SJCRH30 (cell line): ENCODE results near the gene CD300H. TPM values are rescaled to one million over a fixed set of nuclear protein-coding genes. Genes with fewer than 3 reads are reported as not detected.
"Not testable (repeated sequence)": the region's sequence is repeated elsewhere in the genome, so short reads cannot be mapped to it uniquely, and the experiment has no call there.

ENCODE experiments used
- DNase-seq, 2 experiments: peaks; one replicate each; pipeline ENCODE4 v3.0.0-alpha.2; 2015 to 2020
- H3K27ac ChIP-seq: fragments of 250-450 bp; sonication (Bioruptor Pico); 2 replicates; pipeline ENCODE4 v1.5.1; 2020; ENCODE audit warnings: mild to moderate bottlenecking, moderate library complexity
- H3K27me3 ChIP-seq: fragments of 250-450 bp; sonication (Bioruptor Pico); 2 replicates; pipeline ENCODE4 v1.5.1; 2020; ENCODE audit warnings: mild to moderate bottlenecking, moderate library complexity
- H3K36me3 ChIP-seq: fragments of 250-450 bp; sonication (Bioruptor Pico); 2 replicates; pipeline ENCODE4 v1.5.1; 2020; ENCODE audit warnings: mild to moderate bottlenecking, moderate library complexity
- H3K4me1 ChIP-seq: fragments of 250-450 bp; sonication (Bioruptor Pico); 2 replicates; pipeline ENCODE4 v1.5.1; 2020; ENCODE audit warnings: mild to moderate bottlenecking, moderate library complexity
- H3K4me3 ChIP-seq: fragments of 250-450 bp; sonication (Bioruptor Pico); 2 replicates; pipeline ENCODE4 v1.5.1; 2020; ENCODE audit warnings: mild to moderate bottlenecking, moderate library complexity
- H3K9me3 ChIP-seq: fragments of 250-450 bp; sonication (Bioruptor Pico); replicated peaks from 2 replicates; pipeline ENCODE4 v1.5.1; 2020; ENCODE audit warnings: mild to moderate bottlenecking, moderate library complexity
- total RNA-seq: library from RNA; depleted of rRNA; stranded (reverse); fragments of >200 nt; shearing (Covaris generic); gene quantifications from 2 replicates; pipeline ENCODE4 v1.2.3, GENCODE V29; 2014; rRNA removed

The CD300H gene
- total RNA-seq, 1 experiment from 2014 or later = not detected

- no peak for DNase-seq
- Histone ChIP-seq H3K27ac (no peak overlapping the region), H3K4me1 (no peaks in the 10 kb centered on the region), H3K27me3 (peaks cover 20% of the 10 kb centered on the region; the same call in 1 of the 2 replicates), H3K36me3 (no peaks in the 10 kb centered on the region), H3K4me3 (no peak overlapping the region), H3K9me3 (no peaks in the 10 kb centered on the region)
Measured at GRCh38 chr17:74520790-74521480, 46.4 kb downstream of the CD300H start.

- peaks cover 17% of the 10 kb centered on the region; the same call in 1 of the 2 replicates for H3K27me3 ChIP-seq
- H3K9me3 ChIP-seq = no peaks in the 10 kb centered on the region; the same call in 1 of the 2 replicates
- no peak overlapping the region for H3K4me3 ChIP-seq
- no peak overlapping the region for H3K27ac ChIP-seq
- DNase-seq = no peak
- H3K4me1 ChIP-seq = no peaks in the 10 kb centered on the region
- no peaks in the 10 kb centered on the region for H3K36me3 ChIP-seq
Measured at GRCh38 chr17:74520016-74520434, 47.3 kb downstream of the CD300H start.

GRCh38 chr17:74518413-74518981 is 48.8 kb downstream of the CD300H start:
- DNase-seq, H3K27ac ChIP-seq, H3K36me3 ChIP-seq, H3K4me1 ChIP-seq, H3K4me3 ChIP-seq: not testable (repeated sequence)
- Histone ChIP-seq H3K9me3 (peaks cover 11% of the 10 kb centered on the region; the same call in 1 of the 2 replicates), H3K27me3 (peaks cover 10% of the 10 kb centered on the region; the same call in 1 of the 2 replicates)

- Histone ChIP-seq H3K4me1 (no peaks in the 10 kb centered on the region), H3K27me3 (peaks cover under 1% of the 10 kb centered on the region; the same call in 1 of the 2 replicates), H3K4me3 (no peak overlapping the region), H3K36me3 (no peaks in the 10 kb centered on the region), H3K27ac (no peak overlapping the region), H3K9me3 (peaks cover 11% of the 10 kb centered on the region; the same call in 1 of the 2 replicates)
- DNase-seq = no peak
Measured at GRCh38 chr17:74516561-74517328, 50.6 kb downstream of the CD300H start.

GRCh38 chr17:74515941-74516340 is 51.4 kb downstream of the CD300H start:
- H3K36me3 ChIP-seq = no peaks in the 10 kb centered on the region
- no peaks in the 10 kb centered on the region for H3K4me1 ChIP-seq
- no peak for DNase-seq

GRCh38 chr17:74514632-74515334 is 52.5 kb downstream of the CD300H start:
- peaks cover 11% of the 10 kb centered on the region; the same call in 1 of the 2 replicates for H3K9me3 ChIP-seq
- H3K4me1 ChIP-seq = no peaks in the 10 kb centered on the region
- H3K4me3 ChIP-seq = no peak overlapping the region
- H3K27me3 ChIP-seq = no peaks in the 10 kb centered on the region
- no peaks in the 10 kb centered on the region for H3K36me3 ChIP-seq
- H3K27ac ChIP-seq = no peak overlapping the region
- DNase-seq = peak in 1 of 2 experiments; percentile 37

More at GRCh38 chr17:74515941-74516340, 51.4 kb downstream of the CD300H start:
- Histone ChIP-seq H3K27ac (no peak overlapping the region), H3K27me3 (no peaks in the 10 kb centered on the region), H3K4me3 (no peak overlapping the region), H3K9me3 (peaks cover 11% of the 10 kb centered on the region; the same call in 1 of the 2 replicates)

- Histone ChIP-seq H3K4me1 (no peaks in the 10 kb centered on the region), H3K9me3 (peaks cover 11% of the 10 kb centered on the region; the same call in 1 of the 2 replicates), H3K4me3 (no peak overlapping the region), H3K27ac (no peak overlapping the region), H3K36me3 (no peaks in the 10 kb centered on the region), H3K27me3 (no peaks in the 10 kb centered on the region)
- DNase-seq = peak; percentile 42 to 65
Measured at GRCh38 chr17:74513987-74514631, 53.2 kb downstream of the CD300H start.

GRCh38 chr17:74512624-74513091 is 54.7 kb downstream of the CD300H start:
- Histone ChIP-seq H3K4me1 (no peaks in the 10 kb centered on the region), H3K9me3 (peaks cover 15% of the 10 kb centered on the region; the same call in 1 of the 2 replicates), H3K27me3 (no peaks in the 10 kb centered on the region), H3K27ac (no peak overlapping the region), H3K36me3 (no peaks in the 10 kb centered on the region), H3K4me3 (no peak overlapping the region)
- no peak for DNase-seq

GRCh38 chr17:74512036-74512435 is 55.3 kb downstream of the CD300H start:
- Histone ChIP-seq H3K9me3 (peaks cover 15% of the 10 kb centered on the region; the same call in 1 of the 2 replicates), H3K4me3 (no peak overlapping the region), H3K27ac (no peak overlapping the region), H3K27me3 (no peaks in the 10 kb centered on the region), H3K36me3 (no peaks in the 10 kb centered on the region), H3K4me1 (no peaks in the 10 kb centered on the region)
- no peak for DNase-seq

Other genes with a start within 250 kb of the CD300H start
- gene KIF19, start 241.3 kb downstream of the CD300H start, total RNA-seq = not detected in 2 replicates
- not detected in 2 replicates for gene BTBD17, start 205.6 kb downstream of the CD300H start, total RNA-seq
- gene GPR142, start 200.0 kb downstream of the CD300H start, total RNA-seq = not detected in 2 replicates
- not detected in 2 replicates for gene GPRC5C, start 135.4 kb downstream of the CD300H start, total RNA-seq
- not detected in 2 replicates for gene CD300A, start 100.9 kb downstream of the CD300H start, total RNA-seq
- gene CD300LB, start 36.0 kb downstream of the CD300H start, total RNA-seq = not detected in 2 replicates
- not detected in 2 replicates for gene CD300C, start 21.4 kb downstream of the CD300H start, total RNA-seq
- gene CD300LD, start 24.8 kb upstream of the CD300H start, total RNA-seq = not detected in 2 replicates
- gene CD300E, start 56.2 kb upstream of the CD300H start, total RNA-seq = 0.22 TPM in 1 of 2 replicates, not detected in the other
- gene CD300LF, start 145.4 kb upstream of the CD300H start, total RNA-seq = not detected in 2 replicates
- gene RAB37, start 169.7 kb upstream of the CD300H start, total RNA-seq = 1.3 and 3.0 TPM in 2 replicates
- 42.0 and 45.4 TPM in 2 replicates for gene NHERF1, start 181.1 kb upstream of the CD300H start, total RNA-seq
- 47.7 and 50.1 TPM in 2 replicates for gene NAT9, start 208.8 kb upstream of the CD300H start, total RNA-seq